Endothelial cell (in vitro differentiated cells): ENCODE data around the gene CEP131. TPM values are rescaled to one million over a fixed set of nuclear protein-coding genes. Genes with fewer than 3 reads are reported as not detected.

ENCODE experiments used
- DNase-seq: peaks from one replicate; pipeline ENCODE4 v3.0.0; 2021; ENCODE audit warnings: low spot score
- H3K27ac Mint-ChIP-seq: one replicate; pipeline ENCODE4 v1.8.0; 2021; ENCODE audit warnings: mixed read lengths, inconsistent platforms; ENCODE audit not compliant: unreplicated experiment
- H3K27me3 Mint-ChIP-seq: one replicate; pipeline ENCODE4 v1.8.0; 2021; ENCODE audit warnings: mild to moderate bottlenecking, moderate library complexity, mixed read lengths, inconsistent platforms; ENCODE audit not compliant: unreplicated experiment
- H3K36me3 Mint-ChIP-seq: one replicate; pipeline ENCODE4 v1.8.0; 2021; ENCODE audit warnings: mild to moderate bottlenecking, low read depth, mixed read lengths, inconsistent platforms; ENCODE audit not compliant: unreplicated experiment
- H3K4me1 Mint-ChIP-seq: one replicate; pipeline ENCODE4 v1.8.0; 2021; ENCODE audit warnings: mild to moderate bottlenecking, mixed read lengths, inconsistent platforms; ENCODE audit not compliant: unreplicated experiment
- H3K4me3 Mint-ChIP-seq: one replicate; pipeline ENCODE4 v1.8.0; 2021; ENCODE audit warnings: mild to moderate bottlenecking, mixed read lengths, inconsistent platforms; ENCODE audit not compliant: unreplicated experiment
- H3K9me3 Mint-ChIP-seq: one replicate; pipeline ENCODE4 v1.8.0; 2021; ENCODE audit warnings: mixed read lengths, inconsistent platforms; ENCODE audit not compliant: unreplicated experiment
- CTCF ChIP-seq: fragments of 200-600 bp; sonication (generic); IDR thresholded peaks from one replicate; pipeline ENCODE4 v1.5.0; 2021; ENCODE audit warnings: antibody characterized with exemption; ENCODE audit not compliant: unreplicated experiment
- total RNA-seq: library from RNA; stranded (reverse); fragmentation: NEBNext Ultra II Directional; extraction: Animal tissue kit (Norgen Biotek cat#: 25700); gene quantifications from one replicate; pipeline ENCODE4 v1.2.1, GENCODE V29; 2021; ENCODE audit not compliant: unreplicated experiment

CEP131 gene
- total RNA-seq, 1 donor from 2014 or later, result 21.1 TPM

DNA sequence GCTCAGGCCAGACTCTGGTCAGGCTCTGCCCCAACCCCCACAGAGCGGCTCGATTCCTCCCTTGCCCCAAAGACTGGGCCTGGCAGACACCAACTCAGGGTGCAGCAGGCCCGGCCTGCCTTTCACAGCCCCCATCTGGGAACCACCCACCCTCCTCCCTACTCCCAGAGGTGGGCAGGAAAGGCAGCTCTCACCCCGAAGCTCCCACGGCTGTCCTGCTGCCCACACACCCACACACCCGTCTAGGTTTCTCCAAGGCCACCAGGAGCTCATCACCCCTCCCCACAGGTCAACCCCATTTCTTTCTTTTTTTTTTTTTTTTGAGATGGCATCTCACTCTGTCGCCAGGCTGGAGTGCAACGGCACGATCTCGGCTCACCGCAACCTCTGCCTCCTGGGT lies 3.8 kb downstream of the CEP131 start:
- TF ChIP-seq CTCF, result no peak

GRCh38 chr17:81218459-81218858 lies 4.3 kb downstream of the CEP131 start:
- no peak overlapping the region for H3K27ac Mint-ChIP-seq
- peaks cover 6% of the 10 kb centered on the region for H3K4me1 Mint-ChIP-seq
- H3K9me3 Mint-ChIP-seq, result no peaks in the 10 kb centered on the region
- DNase-seq, result no peak
- H3K4me3 Mint-ChIP-seq, result no peak overlapping the region
- H3K36me3 Mint-ChIP-seq, result peaks cover 1% of the 10 kb centered on the region
- TF ChIP-seq CTCF, result no peak
- peaks cover 4% of the 10 kb centered on the region for H3K27me3 Mint-ChIP-seq

More for the DNA sequence above, 3.8 kb downstream of the CEP131 start:
- Mint-ChIP-seq H3K9me3 (no peaks in the 10 kb centered on the region), H3K4me1 (peaks cover 9% of the 10 kb centered on the region), H3K36me3 (peaks cover 5% of the 10 kb centered on the region), H3K27me3 (peaks cover 4% of the 10 kb centered on the region), H3K27ac (no peak overlapping the region), H3K4me3 (no peak overlapping the region)
- DNase-seq, result no peak

GRCh38 chr17:81217491-81217890 lies 5.3 kb downstream of the CEP131 start:
- Mint-ChIP-seq H3K4me3 (no peak overlapping the region), H3K4me1 (peaks cover 5% of the 10 kb centered on the region), H3K9me3 (no peaks in the 10 kb centered on the region), H3K27me3 (peaks cover 4% of the 10 kb centered on the region), H3K36me3 (no peaks in the 10 kb centered on the region), H3K27ac (peak overlapping the region; percentile 18)
- TF ChIP-seq CTCF, result no peak
- no peak for DNase-seq

DNA sequence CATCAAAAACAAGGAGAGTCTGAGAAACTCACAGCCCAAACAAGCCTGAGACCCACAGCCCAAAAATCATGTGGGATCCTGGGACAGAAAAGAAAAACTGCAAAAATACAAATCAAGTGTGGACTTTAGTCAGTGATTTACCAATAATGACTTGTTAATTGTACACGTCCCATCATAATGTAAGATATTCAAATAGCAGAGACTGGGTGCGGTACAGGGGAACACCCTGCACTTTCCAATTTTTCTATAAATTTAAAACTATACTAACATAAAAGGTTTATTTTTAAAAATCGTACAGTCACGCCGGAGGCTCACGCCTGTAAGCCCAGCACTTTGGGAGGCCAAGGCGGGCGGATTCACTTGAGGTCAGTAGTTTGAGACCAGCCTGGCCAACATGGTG lies 8.8 kb downstream of the CEP131 start:
- Mint-ChIP-seq H3K4me1 (peaks cover 5% of the 10 kb centered on the region), H3K27ac (no peak overlapping the region), H3K4me3 (no peak overlapping the region), H3K27me3 (peaks cover 6% of the 10 kb centered on the region), H3K9me3 (no peaks in the 10 kb centered on the region), H3K36me3 (no peaks in the 10 kb centered on the region)
- DNase-seq, result no peak
- no peak for TF ChIP-seq CTCF

DNA sequence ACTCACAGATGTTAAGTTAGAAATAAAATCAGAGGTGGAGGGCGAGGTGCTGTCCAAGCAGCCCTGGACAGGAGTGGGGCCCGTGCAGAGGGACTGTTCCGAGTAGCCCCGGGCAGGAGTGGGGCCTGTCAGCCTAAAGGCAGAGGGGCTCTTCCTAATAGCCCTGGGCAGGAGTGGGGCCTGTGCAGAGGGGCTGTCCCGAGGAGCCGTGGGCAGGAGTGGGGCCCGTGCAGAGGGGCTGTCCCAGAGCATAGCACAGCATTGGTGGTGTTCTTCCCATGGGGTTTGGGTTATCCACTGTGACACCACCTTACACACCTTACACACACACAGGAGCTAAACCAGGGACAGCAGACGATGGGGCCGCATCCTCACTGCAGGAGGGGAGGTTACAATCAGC lies 10.4 kb downstream of the CEP131 start:
- TF ChIP-seq CTCF, result no peak
- Mint-ChIP-seq H3K27ac (no peak overlapping the region), H3K4me3 (no peak overlapping the region), H3K4me1 (peaks cover 5% of the 10 kb centered on the region), H3K27me3 (peaks cover 4% of the 10 kb centered on the region), H3K36me3 (no peaks in the 10 kb centered on the region), H3K9me3 (no peaks in the 10 kb centered on the region)
- no peak for DNase-seq
